ENCODE data around the gene GBE1.
"Not testable (repeated sequence)": the region's sequence is repeated elsewhere in the genome, so short reads cannot be mapped to it uniquely, and the experiment has no call there.

The GBE1 gene

GRCh38 chr3:81760924-81761903 is at the start of gene GBE1:
GBE1 (minus strand) TSS chr3:81761645; CDS start chr3:81761517, 128 bp downstream.
- DNase-seq (ENCODE audit: low spot score): peak; percentile 84

DNA sequence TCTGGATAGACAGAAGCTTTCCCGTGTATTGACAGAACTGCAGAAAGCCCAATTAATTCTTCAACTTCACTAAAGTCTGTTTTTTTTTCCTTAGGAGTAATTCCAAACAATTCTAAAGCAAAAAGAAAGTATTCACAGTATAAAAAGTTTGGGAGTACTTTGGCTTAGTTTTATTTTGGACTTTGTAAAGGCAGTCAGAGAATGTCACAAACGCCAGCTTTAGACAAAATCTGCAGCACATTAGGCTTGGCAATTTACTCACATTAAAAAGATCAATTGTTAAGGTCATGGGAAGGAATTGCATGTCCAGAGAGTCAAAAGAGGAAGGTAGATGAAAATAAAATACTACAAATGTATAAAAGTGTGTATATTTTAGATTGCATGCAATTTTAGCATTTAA is 47.5 kb upstream of the GBE1 start:
- no peak for DNase-seq (ENCODE audit: low spot score)

GRCh38 chr3:81799403-81799802 is 38.0 kb upstream of the GBE1 start:
- DNase-seq (ENCODE audit: low spot score): no peak

DNA sequence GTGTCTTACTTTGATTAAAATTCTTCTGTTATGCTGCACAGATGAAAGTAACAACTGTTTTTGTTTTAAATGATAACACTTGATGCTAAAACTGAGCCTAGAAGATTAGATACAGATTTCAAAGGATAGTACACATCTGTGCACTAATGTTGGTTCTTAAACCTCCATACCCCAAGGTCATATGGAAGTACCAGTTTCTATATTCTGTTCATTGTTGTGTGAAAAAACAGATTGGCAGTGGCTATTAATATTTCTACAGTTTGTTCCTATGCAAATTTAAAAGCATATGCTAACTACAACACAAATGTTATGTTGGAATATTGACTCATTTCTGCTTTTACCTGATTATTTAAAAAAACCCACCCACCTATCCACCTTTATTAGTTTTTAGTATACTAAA is 32.0 kb upstream of the GBE1 start:
- no peak for DNase-seq (ENCODE audit: low spot score)

DNA sequence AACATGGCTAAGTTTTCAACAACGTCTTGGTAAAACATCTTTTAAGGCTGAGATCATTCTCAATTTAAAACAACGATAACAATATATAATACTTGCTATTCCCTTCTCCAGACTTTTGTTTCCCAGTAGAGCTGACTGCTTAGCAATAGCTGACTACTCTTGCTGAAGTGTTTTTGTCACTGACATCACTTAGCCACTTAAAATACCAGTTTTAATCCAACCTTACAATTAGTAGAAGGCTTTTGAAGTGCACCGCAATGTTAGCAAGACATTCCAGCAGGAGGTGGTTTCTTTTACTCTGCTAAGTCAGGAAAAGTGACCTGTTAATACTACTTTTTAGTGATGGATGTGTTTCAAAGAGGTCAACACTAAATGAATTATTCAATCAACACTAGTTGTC is 28.7 kb upstream of the GBE1 start:
- no peak for DNase-seq (ENCODE audit: low spot score)

DNA sequence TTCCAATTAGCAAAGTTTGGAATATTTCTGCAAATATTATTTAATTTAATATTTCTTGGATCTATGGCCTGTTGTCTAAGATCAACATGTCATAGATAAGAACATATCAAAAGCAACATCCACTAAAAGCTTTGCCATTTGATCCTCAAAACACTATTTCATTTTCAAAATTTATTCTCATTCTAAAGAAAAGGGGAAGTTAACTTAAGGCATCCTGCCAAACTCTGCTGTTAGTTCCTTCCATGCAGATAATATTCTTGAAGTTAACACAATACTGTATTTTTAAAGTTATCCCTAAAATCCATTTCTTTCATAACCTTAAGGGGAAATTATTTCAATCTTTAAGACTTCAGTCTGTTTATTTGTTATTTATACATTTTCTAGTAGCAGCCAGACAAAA is 28.2 kb upstream of the GBE1 start:
- DNase-seq (ENCODE audit: low spot score): no peak

- DNase-seq (ENCODE audit: low spot score): no peak
Observed at GRCh38 chr3:81788610-81789009, 27.2 kb upstream of the GBE1 start.

DNA sequence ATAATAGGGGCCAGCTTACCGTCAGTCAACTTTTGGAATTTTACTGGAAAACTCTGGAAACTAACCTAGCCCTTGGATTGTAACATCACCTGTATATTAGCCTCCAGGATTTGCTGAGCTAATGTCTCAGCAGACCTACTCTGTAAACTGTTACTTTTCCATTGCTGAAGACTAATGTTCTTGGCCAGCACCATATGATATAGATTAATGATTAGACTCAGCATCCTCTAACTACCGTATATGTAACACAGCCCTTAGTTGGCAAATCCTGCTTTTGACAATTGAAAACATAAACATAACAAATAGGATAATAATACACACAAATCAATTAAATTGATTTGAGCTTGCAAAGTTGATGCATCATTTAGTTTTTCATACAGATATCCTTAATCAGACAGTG is 26.6 kb upstream of the GBE1 start:
- DNase-seq (ENCODE audit: low spot score): no peak

DNA sequence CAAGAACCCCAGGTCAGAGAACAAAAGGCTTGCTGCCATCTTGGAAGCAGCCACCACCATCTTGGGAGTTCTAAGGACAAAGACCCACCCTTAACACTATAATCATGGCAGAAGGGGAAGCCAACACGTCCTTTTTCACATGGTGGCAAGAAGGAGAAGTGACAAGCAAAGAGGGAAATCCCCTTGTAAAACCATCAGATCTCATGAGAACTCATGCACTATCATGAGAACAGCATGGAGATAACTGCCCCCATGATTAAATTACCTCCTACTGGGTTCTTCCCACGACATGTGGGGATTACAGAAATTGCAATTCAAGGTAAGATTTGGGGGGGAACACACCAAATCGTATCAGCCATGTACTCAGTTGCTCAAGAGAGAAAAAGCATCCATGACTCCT is 21.1 kb upstream of the GBE1 start:
- DNase-seq (ENCODE audit: low spot score): no peak

- DNase-seq (ENCODE audit: low spot score): no peak
Observed at GRCh38 chr3:81778678-81779182, 17.3 kb upstream of the GBE1 start.

DNA sequence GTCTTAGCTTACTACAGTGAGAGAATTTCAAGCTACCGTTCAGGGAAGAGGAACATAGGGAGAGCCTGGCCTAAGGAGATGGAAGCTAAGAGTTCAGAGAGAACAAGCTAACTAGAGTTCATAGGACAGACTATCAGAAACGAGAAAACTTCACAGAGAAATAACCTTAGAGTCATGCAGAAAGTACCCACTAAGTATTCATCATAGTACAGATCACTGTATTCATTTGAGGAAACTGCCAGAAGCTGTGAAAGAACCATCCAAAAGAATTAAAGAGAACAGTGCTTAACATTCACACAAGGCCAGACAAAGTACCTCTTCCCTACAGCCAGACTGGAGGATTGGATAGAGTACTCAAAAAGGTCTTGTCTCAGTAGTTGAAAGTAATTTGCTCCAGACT is 15.2 kb upstream of the GBE1 start:
- no peak for DNase-seq (ENCODE audit: low spot score)

GRCh38 chr3:81770710-81771109 is 9.3 kb upstream of the GBE1 start:
- DNase-seq (ENCODE audit: low spot score): no peak

DNA sequence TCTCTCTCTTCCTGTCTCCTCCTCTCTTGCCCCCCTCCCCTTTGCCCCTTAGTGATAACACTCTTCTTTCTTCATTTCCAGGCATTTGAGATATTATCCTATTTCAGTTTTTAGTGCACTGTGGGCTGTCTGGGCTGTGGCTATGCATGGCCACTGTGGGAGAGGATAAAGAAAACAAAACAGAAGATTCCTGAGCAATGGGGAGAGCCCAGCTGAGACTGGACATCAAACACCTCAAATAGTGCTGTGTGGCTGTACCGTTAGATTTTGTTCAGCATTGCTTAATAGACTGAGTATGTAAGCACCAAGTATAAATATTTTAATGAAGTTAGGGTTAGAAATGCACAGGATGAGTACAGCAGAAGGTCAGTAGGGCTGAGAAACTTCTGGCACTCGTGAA is 7.9 kb upstream of the GBE1 start:
- DNase-seq (ENCODE audit: low spot score): no peak

- DNase-seq (ENCODE audit: low spot score): not testable (repeated sequence)
Observed at GRCh38 chr3:81767250-81767859, 5.9 kb upstream of the GBE1 start.

DNA sequence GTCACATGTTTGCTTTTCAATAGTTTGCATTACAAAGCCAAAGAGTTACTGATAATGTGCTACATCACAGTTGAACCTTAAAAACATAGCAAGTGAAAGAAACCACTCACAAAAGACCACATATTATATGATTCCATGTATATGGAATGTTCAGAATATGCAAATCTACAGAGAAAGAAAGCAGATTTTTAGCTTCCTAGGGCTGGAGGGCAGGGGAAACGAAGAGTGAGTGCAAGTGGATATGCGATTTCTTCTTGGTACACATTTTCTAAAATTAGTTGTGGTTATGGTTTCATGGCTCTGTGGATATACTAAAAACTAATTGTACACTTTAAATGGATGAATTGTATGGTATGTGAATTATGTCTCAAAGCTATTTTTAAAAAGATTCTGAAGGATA is 4.0 kb upstream of the GBE1 start:
- DNase-seq (ENCODE audit: low spot score): no peak

- DNase-seq (ENCODE audit: low spot score): no peak
Observed at GRCh38 chr3:81764665-81765064, 3.2 kb upstream of the GBE1 start.

DNA sequence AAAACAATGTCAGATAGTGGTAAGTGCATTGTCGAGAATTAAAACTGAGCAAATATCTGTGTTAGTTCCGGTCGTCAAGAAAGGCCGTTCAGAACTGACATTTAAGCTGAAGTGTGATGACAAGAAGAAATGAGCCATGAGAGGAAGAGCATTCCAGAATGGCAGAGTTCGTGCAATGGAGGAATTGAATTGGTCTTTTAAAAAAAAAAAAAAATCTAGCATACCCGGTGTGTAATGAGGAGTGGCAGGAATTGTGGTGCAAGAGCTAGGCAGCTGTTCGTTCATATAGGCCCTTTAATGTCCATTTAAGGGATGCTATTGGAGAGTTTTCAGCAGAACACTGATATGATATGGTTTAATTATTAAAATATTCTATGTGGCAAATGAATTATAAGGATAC is 2.6 kb upstream of the GBE1 start:
- no peak for DNase-seq (ENCODE audit: low spot score)

DNA sequence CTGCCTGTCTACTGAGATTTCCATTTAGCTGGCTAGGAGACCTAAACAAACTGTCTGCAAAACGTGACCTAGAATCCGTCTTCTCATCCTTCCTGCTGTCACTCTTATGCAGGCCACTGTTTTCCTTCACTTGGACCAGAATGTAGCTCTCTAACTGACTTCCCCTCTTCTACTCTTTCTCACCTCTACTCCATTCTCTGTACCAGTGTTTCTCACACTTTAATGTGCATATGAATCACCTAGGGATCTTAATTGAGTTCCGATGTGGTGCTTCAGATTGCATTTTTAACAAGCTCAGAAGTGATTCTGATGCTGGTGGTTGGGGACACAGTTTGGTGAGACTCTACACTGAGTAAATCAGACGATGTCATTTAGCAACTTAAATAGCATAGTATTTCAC is 1.6 kb upstream of the GBE1 start:
- no peak for DNase-seq (ENCODE audit: low spot score)

GRCh38 chr3:81761904-81762580 is 597 bp upstream of the GBE1 start:
- no peak for DNase-seq (ENCODE audit: low spot score)

GRCh38 chr3:81760215-81760614 is 1.2 kb downstream of the GBE1 start:
- DNase-seq (ENCODE audit: low spot score): no peak

DNA sequence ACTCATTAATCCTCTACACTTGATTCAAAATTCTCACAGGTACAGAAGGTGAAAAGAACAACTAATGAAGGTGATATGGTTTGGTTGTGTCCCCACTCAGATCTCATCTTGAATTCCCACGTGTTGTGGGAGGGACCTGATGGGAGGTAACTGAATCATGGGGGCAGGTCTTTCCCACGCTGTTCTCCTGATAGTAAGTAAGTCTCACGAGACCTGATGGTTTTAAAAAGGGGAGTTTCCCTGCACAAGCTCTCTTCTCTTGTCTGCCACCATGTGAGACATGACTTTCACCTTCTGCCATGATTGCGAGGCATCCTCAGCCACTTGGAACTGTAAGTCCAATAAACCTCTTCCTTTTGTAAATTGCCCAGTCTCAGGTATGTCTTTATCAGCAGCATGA is 2.7 kb downstream of the GBE1 start:
- DNase-seq (ENCODE audit: low spot score): not testable (repeated sequence)

- DNase-seq (ENCODE audit: low spot score): no peak
Observed at GRCh38 chr3:81758275-81758674, 3.2 kb downstream of the GBE1 start.
